Renal cortex interstitium (tissue), 11 donors: ENCODE measurements around the gene NOP9. TPM values are rescaled to one million over a fixed set of nuclear protein-coding genes. Genes with fewer than 3 reads are reported as not detected.

Source experiments
- DNase-seq, 11 donors: peaks; one replicate each; pipeline ENCODE4 v3.0.0-alpha.2; 2013; ENCODE audit warnings: low read depth in 9 of 11, low spot score in 4 of 11; ENCODE audit errors: extremely low read depth in 1 of 11
- polyA plus RNA-seq, 3 donors: library from polyadenylated mRNA; unstranded; fragments of 120-200 nt; gene quantifications; one replicate each; pipeline ENCODE4 v1.2.1, GENCODE V29; 2013; ENCODE audit not compliant: insufficient read length in 3 of 3

Gene NOP9
- polyA plus RNA-seq, 3 donors, result 25.8 to 28.5 (median 26.7) TPM

GRCh38 chr14:24296341-24297157 lies 3.1 kb upstream of the NOP9 start:
- peak in 4 of 11 donors; percentile 36 to 61 (median 49) for DNase-seq

GRCh38 chr14:24297190-24297964 lies 2.3 kb upstream of the NOP9 start:
- DNase-seq, result no peak

DNA sequence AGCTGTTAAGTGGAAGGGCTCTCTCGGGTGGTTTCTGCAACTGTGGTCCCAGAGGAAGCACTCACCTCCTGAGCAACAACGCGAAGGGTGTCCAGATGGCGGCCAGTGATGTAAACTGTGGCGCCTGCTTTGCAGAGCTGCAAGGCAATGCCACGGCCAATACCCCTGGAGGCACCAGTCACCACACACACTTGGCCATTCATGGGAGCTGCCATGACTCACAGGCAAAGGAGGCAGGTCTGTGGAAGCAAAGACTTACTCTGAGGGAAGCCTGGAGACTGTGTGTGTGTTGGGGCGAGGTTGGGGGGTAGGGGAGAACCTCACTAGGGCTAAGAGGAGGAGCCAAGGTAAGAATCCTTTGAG lies 777 bp upstream of the NOP9 start:
- DNase-seq, result no peak

DNA sequence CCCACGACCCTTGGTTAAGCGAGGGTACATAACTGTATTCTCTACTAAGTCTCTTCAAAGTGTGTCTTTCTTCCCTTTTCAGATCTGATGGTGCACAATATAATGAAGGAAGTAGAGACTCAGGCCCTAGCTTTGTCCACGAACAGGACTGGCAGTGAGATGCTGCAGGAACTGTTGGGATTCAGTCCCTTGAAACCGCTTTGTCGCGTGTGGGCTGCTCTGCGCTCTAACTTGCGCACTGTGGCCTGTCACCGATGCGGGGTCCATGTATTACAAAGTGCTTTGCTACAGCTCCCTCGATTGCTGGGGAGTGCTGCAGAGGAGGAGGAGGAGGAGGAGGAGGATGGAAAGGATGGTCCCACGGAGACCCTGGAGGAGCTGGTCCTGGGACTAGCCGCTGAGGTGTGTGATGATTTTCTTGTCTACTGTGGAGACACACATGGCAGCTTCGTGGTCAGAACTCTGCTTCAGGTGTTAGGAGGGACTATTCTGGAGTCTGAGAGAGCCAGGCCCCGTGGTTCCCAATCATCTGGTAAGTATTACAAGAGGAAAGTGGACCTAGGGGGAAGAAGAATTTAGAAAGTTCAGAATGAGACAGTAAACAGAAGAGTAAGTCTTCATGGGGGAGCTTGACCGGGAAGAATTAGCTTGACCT lies 803 bp downstream of the NOP9 start:
- no peak for DNase-seq

- no peak for DNase-seq
These were observed 4.4 kb downstream of the NOP9 start for GRCh38 chr14:24304019-24304387.

DNA sequence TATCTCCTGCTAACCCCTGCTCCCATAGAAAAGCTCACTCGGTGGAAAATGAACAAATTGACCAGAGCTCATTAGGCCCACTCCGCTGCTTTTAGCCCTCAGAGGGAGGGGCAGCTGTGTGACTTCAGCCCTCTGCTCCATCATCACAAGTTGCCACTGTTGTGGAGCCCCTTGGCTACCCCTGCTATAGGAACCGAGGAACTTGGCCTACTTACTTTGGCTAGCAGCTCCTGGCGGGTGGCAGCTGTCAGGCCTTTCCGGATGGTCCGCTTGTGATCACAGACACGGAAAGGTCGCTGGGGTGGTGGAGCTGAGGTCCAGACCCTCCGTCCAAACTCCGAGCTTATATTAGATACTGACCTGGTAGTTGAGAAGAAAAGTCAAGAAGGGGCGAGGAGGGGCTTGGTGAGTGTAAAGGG lies 7.5 kb downstream of the NOP9 start:
- DNase-seq, result no peak

GRCh38 chr14:24307575-24308341 lies 8.1 kb downstream of the NOP9 start, which contains the start of gene CIDEB:
CIDEB (minus strand) TSS chr14:24307977; CDS start chr14:24307858, 119 bp downstream.
- peak in 4 of 11 donors; percentile 38 to 50 (median 48) for DNase-seq

GRCh38 chr14:24308342-24309124 lies 8.9 kb downstream of the NOP9 start:
- no peak for DNase-seq

DNA sequence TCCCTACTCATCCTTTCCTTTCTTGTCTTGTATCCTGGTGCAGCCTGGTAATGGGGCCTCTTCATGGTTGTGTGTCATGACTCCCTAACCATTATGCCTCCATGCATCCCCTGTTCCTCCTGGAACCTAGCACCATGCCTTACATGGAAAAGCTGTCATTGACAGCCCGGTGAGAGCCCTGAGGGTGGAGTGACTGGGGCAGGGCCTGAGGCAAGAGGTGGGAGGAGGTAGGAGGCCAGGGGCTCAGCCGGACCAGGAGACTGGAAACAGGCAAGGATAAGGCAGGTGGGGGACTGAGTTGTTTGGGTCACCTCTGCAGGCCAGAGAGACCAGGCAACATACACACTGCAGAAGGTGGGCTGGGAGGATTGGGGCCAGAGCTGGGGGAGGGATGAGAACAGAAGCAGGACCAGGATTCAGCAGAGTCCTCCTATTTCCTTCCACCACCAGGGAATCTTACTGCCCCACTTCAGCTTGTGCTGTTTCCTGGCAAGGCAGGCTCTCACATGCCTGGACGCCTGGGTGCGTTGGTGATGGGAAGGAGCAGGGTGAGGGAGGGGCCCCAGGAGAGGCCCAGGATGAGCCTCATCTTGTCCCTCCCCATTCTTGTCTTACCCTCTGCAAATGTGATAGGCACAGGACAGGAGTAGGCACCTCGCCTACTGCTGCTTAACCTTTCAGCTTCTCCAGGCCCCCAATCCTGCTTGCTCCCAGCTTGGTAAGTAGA lies 10.1 kb downstream of the NOP9 start, which contains the start of gene LTB4R2:
Gene LTB4R2 (plus strand): TSS at position 603 of the 727 bp plus-strand sequence. CDS start 525 bp downstream, outside the sequence.
- no peak for DNase-seq

- DNase-seq, result no peak
These were observed 10.6 kb downstream of the NOP9 start for GRCh38 chr14:24310265-24310645.

DNA sequence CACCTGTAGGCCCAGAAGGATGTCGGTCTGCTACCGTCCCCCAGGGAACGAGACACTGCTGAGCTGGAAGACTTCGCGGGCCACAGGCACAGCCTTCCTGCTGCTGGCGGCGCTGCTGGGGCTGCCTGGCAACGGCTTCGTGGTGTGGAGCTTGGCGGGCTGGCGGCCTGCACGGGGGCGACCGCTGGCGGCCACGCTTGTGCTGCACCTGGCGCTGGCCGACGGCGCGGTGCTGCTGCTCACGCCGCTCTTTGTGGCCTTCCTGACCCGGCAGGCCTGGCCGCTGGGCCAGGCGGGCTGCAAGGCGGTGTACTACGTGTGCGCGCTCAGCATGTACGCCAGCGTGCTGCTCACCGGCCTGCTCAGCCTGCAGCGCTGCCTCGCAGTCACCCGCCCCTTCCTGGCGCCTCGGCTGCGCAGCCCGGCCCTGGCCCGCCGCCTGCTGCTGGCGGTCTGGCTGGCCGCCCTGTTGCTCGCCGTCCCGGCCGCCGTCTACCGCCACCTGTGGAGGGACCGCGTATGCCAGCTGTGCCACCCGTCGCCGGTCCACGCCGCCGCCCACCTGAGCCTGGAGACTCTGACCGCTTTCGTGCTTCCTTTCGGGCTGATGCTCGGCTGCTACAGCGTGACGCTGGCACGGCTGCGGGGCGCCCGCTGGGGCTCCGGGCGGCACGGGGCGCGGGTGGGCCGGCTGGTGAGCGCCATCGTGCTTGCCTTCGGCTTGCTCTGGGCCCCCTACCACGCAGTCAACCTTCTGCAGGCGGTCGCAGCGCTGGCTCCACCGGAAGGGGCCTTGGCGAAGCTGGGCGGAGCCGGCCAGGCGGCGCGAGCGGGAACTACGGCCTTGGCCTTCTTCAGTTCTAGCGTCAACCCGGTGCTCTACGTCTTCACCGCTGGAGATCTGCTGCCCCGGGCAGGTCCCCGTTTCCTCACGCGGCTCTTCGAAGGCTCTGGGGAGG lies 11.3 kb downstream of the NOP9 start, which contains the start of gene LTB4R:
Gene LTB4R (plus strand): TSS at position 857 of the 959 bp plus-strand sequence. CDS start 4,150 bp downstream, outside the sequence.
- DNase-seq, result peak in 5 of 11 donors; percentile 54 to 77 (median 62)

DNA sequence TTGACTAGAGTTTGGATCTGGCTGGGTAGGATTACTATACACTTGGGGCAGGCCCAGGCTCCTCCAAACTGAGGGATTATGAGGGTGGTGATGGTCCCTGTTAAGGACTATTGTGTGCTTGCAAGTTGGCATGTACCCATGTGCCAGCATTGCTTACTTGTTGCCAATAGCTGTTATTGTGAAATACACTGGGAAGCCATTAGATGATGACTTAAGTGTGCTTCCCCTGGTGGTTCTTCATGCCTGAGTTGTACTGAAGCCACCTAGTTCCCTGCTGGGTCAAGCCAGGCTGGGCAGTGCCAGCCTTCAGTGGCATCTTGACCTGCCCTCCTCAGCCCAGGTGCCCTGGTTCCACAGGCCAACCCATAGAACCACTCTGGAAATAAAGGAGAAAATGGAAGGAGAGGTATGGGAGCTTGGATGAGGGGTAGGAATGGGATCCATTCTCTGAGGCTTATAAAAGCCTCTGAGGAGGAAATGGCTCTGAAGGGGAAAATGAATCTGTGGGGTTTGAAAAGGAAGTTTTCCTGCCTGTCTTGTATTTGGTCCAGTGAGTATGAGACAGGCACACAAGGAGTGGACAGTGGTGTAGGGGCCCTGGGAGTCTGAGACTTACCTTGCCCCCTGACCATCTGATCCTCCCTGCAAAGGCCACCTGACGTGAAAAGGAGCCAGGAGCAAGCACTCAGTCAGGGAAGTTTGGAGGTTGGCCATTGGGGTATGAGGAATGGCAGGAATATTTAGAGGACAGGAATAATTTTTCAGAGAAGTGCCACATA lies 12.4 kb downstream of the NOP9 start:
- DNase-seq, result no peak

- no peak for DNase-seq
These were observed 13.3 kb downstream of the NOP9 start for GRCh38 chr14:24312736-24313507.

GRCh38 chr14:24313913-24314312 lies 14.3 kb downstream of the NOP9 start:
- no peak for DNase-seq
